Activated naive CD4-positive, alpha-beta T cell treated with anti-CD3 and anti-CD28 coated beads, Interleukin-2, amount 50 U/mL, for 24 hours (primary cell): ENCODE measurements around the gene EOLA1.
A peak's percentile ranks its signal among the peaks of the same experiment; 100 is the strongest.
"Not testable (repeated sequence)": the region's sequence is repeated elsewhere in the genome, so short reads cannot be mapped to it uniquely, and the experiment has no call there.

Source experiments
- H3K27ac Mint-ChIP-seq: one replicate; pipeline ENCODE4 v1.8.0; 2021; ENCODE audit warnings: mild to moderate bottlenecking, mixed read lengths
- H3K27me3 Mint-ChIP-seq: one replicate; pipeline ENCODE4 v1.8.0; 2021; ENCODE audit warnings: mixed read lengths
- H3K36me3 Mint-ChIP-seq: one replicate; pipeline ENCODE4 v1.8.0; 2021; ENCODE audit warnings: mixed read lengths
- H3K4me1 Mint-ChIP-seq: one replicate; pipeline ENCODE4 v1.8.0; 2021; ENCODE audit warnings: mixed read lengths
- H3K4me3 Mint-ChIP-seq: one replicate; pipeline ENCODE4 v1.8.0; 2021; ENCODE audit warnings: mild to moderate bottlenecking, mixed read lengths
- H3K9me3 Mint-ChIP-seq: one replicate; pipeline ENCODE4 v1.8.0; 2021; ENCODE audit warnings: mixed read lengths

Gene EOLA1

DNA sequence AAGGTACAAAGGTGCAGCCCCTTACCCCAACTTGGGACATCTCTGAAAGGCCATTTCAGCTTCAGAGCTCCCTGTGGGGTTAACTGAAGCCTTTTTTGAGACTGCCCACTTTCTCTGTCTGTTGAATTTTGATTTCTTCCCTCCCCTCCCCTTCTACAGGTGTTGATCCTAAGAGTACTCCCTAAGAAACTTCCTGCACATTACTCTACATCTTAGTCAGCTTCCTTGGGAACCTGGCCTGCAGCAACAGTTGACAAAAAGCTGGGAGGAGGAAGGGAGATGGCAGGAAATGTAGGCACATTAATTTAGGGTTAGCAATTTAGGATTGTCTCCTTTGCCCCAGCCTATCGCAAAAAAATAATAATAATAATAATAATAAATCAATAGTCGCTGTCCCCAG lies 34.5 kb upstream of the EOLA1 start:
- Mint-ChIP-seq H3K4me1 (peaks cover 23% of the 10 kb centered on the region), H3K4me3 (no peak overlapping the region), H3K36me3 (no peaks in the 10 kb centered on the region), H3K27me3 (no peaks in the 10 kb centered on the region), H3K27ac (no peak overlapping the region), H3K9me3 (no peaks in the 10 kb centered on the region)

DNA sequence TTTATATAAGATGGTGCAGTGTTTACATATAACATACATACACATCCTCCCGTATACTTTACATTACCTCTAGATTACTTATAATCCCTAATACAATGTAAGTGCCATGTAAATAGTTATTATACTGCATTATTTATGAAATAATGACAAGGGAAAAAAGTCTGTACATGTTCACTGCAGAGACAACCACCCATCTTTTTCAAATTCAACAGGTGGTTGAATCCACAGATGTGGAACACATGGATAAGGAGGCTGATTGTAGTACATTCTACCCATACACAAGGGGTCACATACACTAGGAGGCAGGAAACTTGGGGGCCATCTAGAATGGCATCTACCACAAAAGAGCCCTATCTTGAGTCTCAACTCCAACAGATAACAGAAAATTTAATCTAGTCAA lies 32.3 kb upstream of the EOLA1 start:
- Mint-ChIP-seq H3K4me3 (no peak overlapping the region), H3K27ac (no peak overlapping the region), H3K4me1 (peaks cover 19% of the 10 kb centered on the region), H3K9me3 (no peaks in the 10 kb centered on the region), H3K27me3 (no peaks in the 10 kb centered on the region), H3K36me3 (no peaks in the 10 kb centered on the region)

DNA sequence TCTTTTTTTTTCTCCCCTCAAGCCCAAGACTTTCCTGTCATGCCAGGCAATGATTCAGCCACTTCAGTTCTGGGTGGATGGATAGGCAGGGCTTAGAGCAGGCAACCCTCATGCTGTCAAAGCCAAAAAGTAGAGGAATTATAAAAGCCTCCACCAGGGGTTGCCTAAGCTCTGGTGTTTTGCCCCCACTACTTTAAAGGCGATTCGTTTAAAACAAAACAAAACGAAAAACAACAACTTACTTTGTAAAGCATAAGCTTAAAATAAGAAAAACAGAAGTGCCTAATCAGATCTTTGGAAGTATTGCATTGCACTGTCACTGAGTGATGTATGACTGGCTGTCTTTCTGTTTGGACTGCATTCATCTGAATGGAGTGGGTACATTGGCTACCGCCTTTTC lies 30.4 kb upstream of the EOLA1 start:
- Mint-ChIP-seq H3K27ac (no peak overlapping the region), H3K4me1 (peaks cover 10% of the 10 kb centered on the region), H3K4me3 (no peak overlapping the region), H3K27me3 (no peaks in the 10 kb centered on the region), H3K36me3 (no peaks in the 10 kb centered on the region), H3K9me3 (no peaks in the 10 kb centered on the region)

- H3K4me3 Mint-ChIP-seq = no peak overlapping the region
- peaks cover 5% of the 10 kb centered on the region for H3K4me1 Mint-ChIP-seq
- no peaks in the 10 kb centered on the region for H3K9me3 Mint-ChIP-seq
- H3K36me3 Mint-ChIP-seq = no peaks in the 10 kb centered on the region
- H3K27ac Mint-ChIP-seq = no peak overlapping the region
- no peaks in the 10 kb centered on the region for H3K27me3 Mint-ChIP-seq
These were observed 29.7 kb upstream of the EOLA1 start for GRCh38 chrX:149511081-149511480.

- Mint-ChIP-seq H3K4me1 (peaks cover 11% of the 10 kb centered on the region), H3K4me3 (no peak overlapping the region), H3K9me3 (no peaks in the 10 kb centered on the region), H3K27me3 (no peaks in the 10 kb centered on the region), H3K27ac (no peak overlapping the region), H3K36me3 (no peaks in the 10 kb centered on the region)
These were observed 28.5 kb upstream of the EOLA1 start for GRCh38 chrX:149512225-149512885.

DNA sequence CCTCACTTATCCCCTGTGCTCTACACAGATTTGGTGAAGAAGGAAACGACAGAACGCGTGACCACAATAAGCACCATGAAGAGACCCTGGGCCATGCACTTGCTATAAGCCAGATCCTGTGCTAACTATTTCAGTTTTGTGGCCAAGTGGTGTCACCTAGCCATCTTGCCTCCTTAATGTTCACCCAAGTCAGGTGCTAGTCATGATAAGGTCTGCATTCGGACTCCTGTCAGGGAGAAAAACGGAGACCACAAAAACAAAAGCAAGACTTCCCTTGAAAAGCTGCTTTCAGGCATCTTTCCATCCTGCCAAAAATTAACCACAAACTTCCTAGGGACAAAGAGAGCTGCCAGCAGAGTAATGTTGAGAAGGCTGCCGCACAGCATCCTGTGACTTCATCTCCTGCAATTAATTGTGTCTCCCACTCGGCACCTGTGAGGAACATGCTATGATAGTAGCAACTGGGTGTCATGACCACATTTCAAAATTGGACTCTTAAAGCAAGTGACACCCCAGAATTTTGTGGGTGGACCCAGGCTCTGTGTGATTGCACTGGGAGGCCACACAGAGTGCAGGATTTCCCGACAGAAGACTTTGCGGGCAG lies 26.9 kb upstream of the EOLA1 start:
- H3K9me3 Mint-ChIP-seq = no peaks in the 10 kb centered on the region
- H3K4me3 Mint-ChIP-seq = no peak overlapping the region
- H3K27ac Mint-ChIP-seq = no peak overlapping the region
- peaks cover 11% of the 10 kb centered on the region for H3K4me1 Mint-ChIP-seq
- no peaks in the 10 kb centered on the region for H3K36me3 Mint-ChIP-seq
- no peaks in the 10 kb centered on the region for H3K27me3 Mint-ChIP-seq

GRCh38 chrX:149515954-149516602 lies 24.7 kb upstream of the EOLA1 start:
- Mint-ChIP-seq H3K36me3 (no peaks in the 10 kb centered on the region), H3K27ac (no peak overlapping the region), H3K27me3 (no peaks in the 10 kb centered on the region), H3K4me3 (no peak overlapping the region), H3K9me3 (no peaks in the 10 kb centered on the region), H3K4me1 (peaks cover 21% of the 10 kb centered on the region)

DNA sequence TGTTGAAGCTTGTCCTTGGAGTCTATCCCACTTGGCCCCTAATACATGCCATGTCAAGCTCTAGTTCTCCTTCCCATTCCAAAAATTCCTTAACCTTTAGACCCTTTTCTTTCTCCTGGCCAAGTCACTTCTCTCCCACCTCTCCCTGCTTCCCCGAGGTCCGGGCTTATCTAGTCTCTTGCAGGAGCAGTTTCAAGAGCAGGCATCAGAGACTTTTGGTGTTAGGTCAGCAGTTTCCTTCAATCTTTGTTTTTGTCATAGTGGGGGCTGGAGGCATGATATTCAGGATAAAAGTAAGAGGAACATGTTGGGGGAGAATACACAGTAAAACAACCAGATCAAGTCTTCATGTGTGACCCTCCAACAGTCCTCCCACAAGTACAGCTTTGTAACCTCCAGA lies 24.2 kb upstream of the EOLA1 start:
- no peaks in the 10 kb centered on the region for H3K27me3 Mint-ChIP-seq
- H3K4me1 Mint-ChIP-seq = peaks cover 26% of the 10 kb centered on the region
- no peak overlapping the region for H3K4me3 Mint-ChIP-seq
- no peaks in the 10 kb centered on the region for H3K9me3 Mint-ChIP-seq
- H3K27ac Mint-ChIP-seq = no peak overlapping the region
- H3K36me3 Mint-ChIP-seq = no peaks in the 10 kb centered on the region

GRCh38 chrX:149517308-149517707 lies 23.5 kb upstream of the EOLA1 start:
- Mint-ChIP-seq H3K9me3 (no peaks in the 10 kb centered on the region), H3K4me3 (no peak overlapping the region), H3K4me1 (peaks cover 30% of the 10 kb centered on the region), H3K27ac (no peak overlapping the region), H3K36me3 (no peaks in the 10 kb centered on the region), H3K27me3 (no peaks in the 10 kb centered on the region)

DNA sequence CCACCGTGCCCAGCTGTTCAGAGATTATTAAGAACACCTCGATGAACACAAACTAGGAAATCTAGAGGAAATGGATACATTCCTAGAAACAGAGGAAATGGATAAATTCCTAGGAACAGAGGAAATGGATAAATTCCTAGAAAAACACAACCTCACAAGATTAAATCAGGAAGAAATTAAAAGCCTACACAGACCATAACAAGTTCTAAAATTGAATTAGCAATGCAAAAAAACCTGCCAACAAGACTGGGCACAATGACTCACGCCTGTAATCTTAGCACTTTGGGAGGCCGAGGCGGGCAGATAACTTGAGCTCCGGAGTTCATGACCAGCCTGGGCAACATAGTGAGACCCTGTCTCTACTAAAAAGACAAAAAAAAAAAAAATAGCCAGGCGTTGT lies 22.6 kb upstream of the EOLA1 start:
- H3K4me1 Mint-ChIP-seq = peaks cover 33% of the 10 kb centered on the region
- H3K4me3 Mint-ChIP-seq = no peak overlapping the region
- H3K9me3 Mint-ChIP-seq = no peaks in the 10 kb centered on the region
- no peaks in the 10 kb centered on the region for H3K36me3 Mint-ChIP-seq
- H3K27me3 Mint-ChIP-seq = no peaks in the 10 kb centered on the region
- H3K27ac Mint-ChIP-seq = no peak overlapping the region

DNA sequence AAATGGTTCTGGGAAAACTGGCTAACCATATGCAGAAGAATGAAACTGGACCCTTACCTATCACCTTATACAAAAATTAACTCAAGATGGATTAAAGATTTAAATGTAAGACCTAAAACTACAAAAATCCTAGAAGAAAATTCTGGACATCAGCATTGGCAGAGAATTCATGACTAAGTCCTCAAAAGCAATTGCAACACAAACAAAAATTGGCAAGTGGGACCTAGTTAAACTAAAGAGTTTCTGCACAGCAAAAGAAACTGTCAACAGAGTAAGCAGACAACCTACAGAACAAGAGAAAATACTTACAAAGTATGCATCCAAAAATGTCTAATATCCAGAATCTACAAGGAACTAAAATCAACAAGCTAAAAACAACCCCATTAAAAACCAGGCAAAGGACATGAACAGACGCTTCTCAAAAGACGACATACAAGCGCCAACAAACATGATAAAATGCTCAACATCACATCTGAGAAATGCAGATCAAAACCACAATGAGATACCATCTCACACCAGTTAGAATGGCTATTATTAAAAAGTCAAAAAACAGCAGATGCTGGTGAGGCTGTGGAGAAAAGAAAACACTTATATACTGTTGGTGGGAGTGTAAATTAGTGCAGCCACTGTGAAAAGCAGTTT lies 20.1 kb upstream of the EOLA1 start:
- peaks cover 33% of the 10 kb centered on the region for H3K4me1 Mint-ChIP-seq
- H3K9me3 Mint-ChIP-seq, H3K27me3 Mint-ChIP-seq, H3K36me3 Mint-ChIP-seq: not testable (repeated sequence)
- peak overlapping the region; percentile 33 for H3K4me3 Mint-ChIP-seq
- peak overlapping the region; percentile 23 for H3K27ac Mint-ChIP-seq

GRCh38 chrX:149521438-149521837 lies 19.4 kb upstream of the EOLA1 start:
- no peaks in the 10 kb centered on the region for H3K36me3 Mint-ChIP-seq
- H3K4me1 Mint-ChIP-seq = peaks cover 30% of the 10 kb centered on the region
- no peak overlapping the region for H3K27ac Mint-ChIP-seq
- H3K27me3 Mint-ChIP-seq = no peaks in the 10 kb centered on the region
- H3K9me3 Mint-ChIP-seq = no peaks in the 10 kb centered on the region
- H3K4me3 Mint-ChIP-seq = peak overlapping the region; percentile 53

GRCh38 chrX:149522916-149523315 lies 17.9 kb upstream of the EOLA1 start:
- Mint-ChIP-seq H3K27ac (no peak overlapping the region), H3K9me3 (no peaks in the 10 kb centered on the region), H3K36me3 (no peaks in the 10 kb centered on the region), H3K27me3 (no peaks in the 10 kb centered on the region), H3K4me1 (peaks cover 30% of the 10 kb centered on the region), H3K4me3 (no peak overlapping the region)

GRCh38 chrX:149525389-149525788 lies 15.4 kb upstream of the EOLA1 start:
- H3K27me3 Mint-ChIP-seq, H3K27ac Mint-ChIP-seq, H3K4me3 Mint-ChIP-seq, H3K36me3 Mint-ChIP-seq, H3K9me3 Mint-ChIP-seq: not testable (repeated sequence)
- peaks cover 28% of the 10 kb centered on the region for H3K4me1 Mint-ChIP-seq

GRCh38 chrX:149525903-149526302 lies 14.9 kb upstream of the EOLA1 start:
- H3K4me3 Mint-ChIP-seq, H3K9me3 Mint-ChIP-seq: not testable (repeated sequence)
- H3K4me1 Mint-ChIP-seq = peaks cover 23% of the 10 kb centered on the region

DNA sequence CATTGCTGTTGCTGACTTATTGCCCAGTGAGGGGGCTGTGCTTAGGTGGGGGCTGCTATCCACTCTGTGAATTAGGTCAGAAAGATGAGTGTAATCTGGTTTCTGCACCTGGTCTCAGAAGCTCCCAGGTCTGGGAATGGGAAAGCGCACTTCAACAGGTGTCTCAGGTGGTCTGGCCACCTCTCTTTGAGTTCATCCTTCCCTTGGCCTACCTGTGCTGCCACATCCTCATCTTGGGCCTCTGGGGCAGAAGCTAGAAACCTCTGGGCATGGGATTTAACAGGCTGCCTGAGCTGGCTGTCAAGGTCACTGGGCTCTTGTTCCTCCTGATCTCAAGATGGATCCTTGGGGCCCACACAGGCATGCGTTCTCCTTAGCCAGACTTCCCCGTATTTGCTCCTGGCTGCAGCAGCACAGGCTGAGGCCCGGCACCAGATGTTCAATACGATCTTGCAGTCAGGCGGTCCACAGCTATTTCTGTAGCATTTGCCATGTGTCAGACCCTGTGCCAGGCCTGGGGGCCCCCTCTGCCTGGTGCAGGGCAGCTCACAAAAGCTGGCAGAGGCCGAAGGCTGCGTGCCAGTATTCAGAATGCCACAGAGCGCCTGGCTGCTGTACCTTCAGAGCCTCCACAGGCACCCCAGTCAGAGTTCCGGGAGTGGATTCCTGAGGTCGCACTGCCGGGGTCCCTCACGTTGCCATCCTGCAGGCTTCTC lies 14.3 kb upstream of the EOLA1 start:
- H3K4me1 Mint-ChIP-seq = peaks cover 21% of the 10 kb centered on the region
- not testable (repeated sequence) for H3K9me3 Mint-ChIP-seq, H3K4me3 Mint-ChIP-seq, H3K27me3 Mint-ChIP-seq, H3K36me3 Mint-ChIP-seq
- H3K27ac Mint-ChIP-seq = peak overlapping the region; percentile 51

More at GRCh38 chrX:149525903-149526302, 14.9 kb upstream of the EOLA1 start:
- not testable (repeated sequence) for H3K27me3 Mint-ChIP-seq, H3K27ac Mint-ChIP-seq, H3K36me3 Mint-ChIP-seq
